ENCODE measurements around the gene C1orf226.

C1orf226 gene

GRCh38 chr1:162366149-162366548, 15.4 kb upstream of the C1orf226 start:
- DNase-seq (ENCODE audit: low read depth in 2 of 2): no peak

DNA sequence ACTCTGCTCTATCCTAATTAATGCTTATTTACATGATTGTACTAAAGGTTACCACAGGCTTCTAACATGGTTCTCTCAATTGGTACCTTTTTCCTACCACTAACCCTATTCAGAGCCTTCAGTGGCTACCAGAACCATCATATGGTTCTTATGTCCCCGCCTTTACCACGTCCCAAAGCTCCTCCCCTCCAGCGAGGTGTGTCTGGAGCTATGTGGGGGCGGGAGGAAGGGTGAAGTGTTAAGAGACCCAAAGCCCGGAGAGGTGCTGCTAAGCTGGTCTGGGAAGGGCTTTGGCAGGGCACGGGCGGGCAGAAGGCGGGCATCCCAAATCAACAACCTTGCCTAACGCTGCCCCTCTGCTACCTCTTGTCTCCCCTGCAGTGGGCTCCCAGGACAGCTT, 14.9 kb upstream of the C1orf226 start:
- no peak for DNase-seq (ENCODE audit: low read depth in 2 of 2)

GRCh38 chr1:162367073-162367472, 14.5 kb upstream of the C1orf226 start:
- DNase-seq (ENCODE audit: low read depth in 2 of 2): no peak

- DNase-seq (ENCODE audit: low read depth in 2 of 2): no peak
These were observed 13.8 kb upstream of the C1orf226 start for GRCh38 chr1:162367772-162368171.

GRCh38 chr1:162368451-162368850, 13.1 kb upstream of the C1orf226 start:
- DNase-seq (ENCODE audit: low read depth in 2 of 2): no peak

DNA sequence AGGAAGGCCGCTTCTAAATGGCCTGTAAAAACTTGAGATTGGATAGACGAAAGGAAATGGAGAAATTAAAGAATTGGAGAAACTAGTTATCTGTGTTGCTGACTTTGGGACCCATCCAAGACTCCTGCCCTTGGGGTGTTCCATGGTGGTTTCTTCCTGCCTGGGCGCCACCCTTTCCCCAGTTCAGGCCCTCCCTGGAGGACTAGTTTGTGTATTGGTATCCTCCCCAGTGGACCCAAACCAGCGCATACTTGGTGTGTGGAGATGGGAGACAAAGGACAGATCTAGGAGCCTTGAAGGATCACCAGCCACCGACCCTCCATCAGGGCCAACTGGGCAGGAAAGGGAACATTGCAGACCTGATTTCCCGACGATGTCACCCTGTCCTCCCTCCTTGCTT, 12.0 kb upstream of the C1orf226 start:
- DNase-seq (ENCODE audit: low read depth in 2 of 2): no peak

DNA sequence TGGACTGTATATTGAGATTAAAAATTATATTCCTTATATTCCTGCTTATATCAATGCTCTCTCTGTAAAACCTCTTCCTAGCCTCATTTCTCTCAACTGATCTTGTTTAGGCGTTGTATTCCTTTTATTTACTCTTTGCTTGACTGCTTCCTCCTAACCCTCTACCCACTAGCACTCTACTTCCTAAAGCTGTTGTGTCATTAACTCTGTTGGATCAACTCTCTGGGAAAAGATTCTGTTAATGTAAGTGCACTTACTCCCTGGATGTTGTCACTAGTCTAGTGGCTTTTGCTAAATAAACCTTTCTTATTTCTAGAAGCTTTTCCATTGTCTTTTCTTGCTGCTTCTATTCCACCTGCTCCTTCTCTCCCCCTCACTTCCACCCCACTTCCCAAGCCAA, 11.4 kb upstream of the C1orf226 start:
- DNase-seq (ENCODE audit: low read depth in 2 of 2): no peak

DNA sequence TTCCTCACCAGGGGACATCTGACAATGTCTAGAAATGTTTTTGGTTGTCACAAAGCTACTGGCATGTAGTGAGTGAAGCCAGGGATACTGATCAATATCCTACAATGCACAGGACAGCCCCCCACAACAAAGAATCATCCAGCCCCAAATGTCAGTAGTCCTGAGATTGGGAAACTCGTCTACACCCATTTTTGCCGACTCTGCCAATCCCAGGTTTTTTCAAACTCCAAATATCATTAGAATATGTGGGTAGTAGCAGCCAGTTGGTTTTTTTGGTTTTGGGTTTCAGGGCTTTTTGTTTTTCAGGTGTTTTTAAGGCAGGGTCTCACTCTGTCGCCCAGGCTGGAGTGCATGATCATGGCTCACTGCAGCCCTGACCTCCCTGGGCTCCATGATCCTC, 10.8 kb upstream of the C1orf226 start:
- DNase-seq (ENCODE audit: low read depth in 2 of 2): no peak

GRCh38 chr1:162371611-162372010, 9.9 kb upstream of the C1orf226 start:
- DNase-seq (ENCODE audit: low read depth in 2 of 2): no peak

DNA sequence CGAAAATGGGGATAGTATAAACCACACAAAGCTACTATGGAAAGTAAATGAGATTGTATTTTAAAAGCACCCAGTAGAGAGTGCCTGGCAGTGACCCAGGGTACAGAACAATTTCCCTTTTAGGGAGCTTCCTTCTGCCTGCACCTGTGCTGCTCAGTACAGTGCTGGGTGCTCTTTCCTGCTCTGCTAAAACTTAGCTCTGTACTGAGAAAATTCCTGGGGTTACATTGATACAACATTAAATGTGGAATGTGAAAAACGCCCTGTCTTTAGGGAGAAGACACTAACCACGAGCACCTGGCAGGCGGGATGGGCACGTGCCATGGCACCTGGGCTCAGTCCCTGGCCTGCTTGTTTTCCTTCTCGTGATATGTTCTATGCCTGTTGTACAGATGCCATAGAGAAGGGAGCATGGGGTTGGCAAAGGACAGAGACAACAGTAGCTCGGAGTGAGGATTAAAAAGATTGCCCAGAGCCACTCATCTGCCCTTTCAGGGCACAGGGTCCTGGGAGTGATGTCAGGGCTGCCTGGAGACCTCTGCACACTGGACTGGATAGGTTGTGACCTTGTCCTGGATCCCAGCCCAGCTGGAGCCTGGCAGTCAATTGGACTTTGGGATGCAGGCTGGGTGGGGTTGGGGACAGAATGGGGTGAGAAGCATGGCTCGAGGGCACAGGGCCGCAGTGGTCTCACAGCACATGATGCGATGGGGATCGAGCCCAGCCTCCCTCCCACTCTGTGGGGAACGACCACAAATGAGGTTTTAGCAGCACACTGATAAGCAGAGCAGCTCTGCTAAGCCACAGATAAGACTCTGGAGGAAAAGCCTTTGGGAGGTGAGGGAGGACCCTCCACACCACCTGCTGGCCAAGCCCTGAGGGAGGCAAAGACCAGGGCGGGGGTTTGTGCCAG, 9.1 kb upstream of the C1orf226 start:
- DNase-seq (ENCODE audit: low read depth in 2 of 2): no peak

GRCh38 chr1:162373072-162373427, 8.5 kb upstream of the C1orf226 start:
- no peak for DNase-seq (ENCODE audit: low read depth in 2 of 2)

- no peak for DNase-seq (ENCODE audit: low read depth in 2 of 2)
These were observed 7.8 kb upstream of the C1orf226 start for GRCh38 chr1:162373541-162374260.

- no peak for DNase-seq (ENCODE audit: low read depth in 2 of 2)
These were observed 7.1 kb upstream of the C1orf226 start for GRCh38 chr1:162374406-162374805.

- DNase-seq (ENCODE audit: low read depth in 2 of 2): no peak
These were observed 6.1 kb upstream of the C1orf226 start for GRCh38 chr1:162375463-162375862.

GRCh38 chr1:162376691-162377090, 4.8 kb upstream of the C1orf226 start, which contains the start of gene SPATA46:
TSS of gene SPATA46 (minus strand) at chr1:162376854. CDS start at chr1:162376790, 64 bp downstream.
- DNase-seq (ENCODE audit: low read depth in 2 of 2): no peak

DNA sequence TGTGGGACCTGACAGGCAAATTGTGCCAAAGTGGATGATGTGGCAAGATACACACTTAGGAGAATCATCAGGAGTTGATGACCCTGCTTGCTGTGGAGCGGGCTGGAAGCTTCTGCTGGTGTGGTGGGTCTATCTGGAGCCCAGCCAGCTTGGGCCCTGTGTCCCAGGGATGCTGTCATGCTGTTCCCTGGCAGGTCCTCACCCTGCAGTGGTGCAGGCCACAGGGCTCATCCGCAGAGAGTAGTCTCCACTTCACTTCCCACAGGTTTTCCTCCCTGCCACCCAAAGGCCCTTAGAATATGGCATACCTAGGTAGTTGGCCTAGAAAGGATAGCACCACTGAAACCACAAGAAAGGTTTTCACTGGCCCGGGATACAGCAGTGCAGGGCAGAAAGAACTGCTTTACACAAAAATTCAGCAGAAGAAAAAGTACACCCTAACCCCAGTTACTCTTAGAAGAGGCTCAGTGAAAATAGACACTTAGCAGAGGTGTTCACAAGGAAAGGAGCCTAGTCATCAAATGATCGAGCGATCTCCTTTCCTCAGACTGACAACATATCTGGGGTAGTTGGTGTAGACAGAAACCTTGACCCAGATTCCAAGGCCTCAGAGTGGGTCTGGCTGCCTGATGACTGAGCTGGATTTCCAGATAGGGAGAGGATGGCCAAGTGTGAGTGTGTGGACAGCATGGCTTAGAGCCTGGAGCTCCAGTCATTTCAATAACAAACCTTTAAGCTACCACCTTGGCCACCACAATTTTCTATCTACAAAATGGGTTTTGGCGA, 1.3 kb upstream of the C1orf226 start:
- DNase-seq (ENCODE audit: low read depth in 2 of 2): no peak

- no peak for DNase-seq (ENCODE audit: low read depth in 2 of 2)
These were observed 618 bp downstream of the C1orf226 start for GRCh38 chr1:162381941-162382750.

GRCh38 chr1:162383091-162383490, 1.6 kb downstream of the C1orf226 start:
- no peak for DNase-seq (ENCODE audit: low read depth in 2 of 2)

DNA sequence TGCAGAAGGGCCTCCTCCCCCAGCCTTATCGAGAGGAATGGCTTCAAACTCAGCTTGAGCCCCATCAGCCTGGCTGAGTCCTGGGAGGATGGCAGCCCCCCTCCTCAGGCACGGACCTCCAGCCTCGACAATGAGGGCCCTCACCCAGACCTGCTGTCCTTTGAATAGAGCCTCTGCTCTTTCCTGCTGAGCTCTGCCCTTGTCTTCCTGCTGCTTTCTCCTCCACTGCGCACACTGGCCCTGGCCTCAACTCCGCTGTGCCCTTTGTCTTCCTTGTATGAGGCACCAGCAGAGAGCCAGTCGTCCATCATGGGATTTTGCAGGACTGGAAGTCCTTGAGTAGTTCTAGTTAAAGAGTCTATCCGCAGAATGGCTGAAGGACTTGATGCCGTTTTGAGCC, 2.0 kb downstream of the C1orf226 start:
- DNase-seq (ENCODE audit: low read depth in 2 of 2): no peak

- DNase-seq (ENCODE audit: low read depth in 2 of 2): no peak
These were observed 2.6 kb downstream of the C1orf226 start for GRCh38 chr1:162384116-162384515.

DNA sequence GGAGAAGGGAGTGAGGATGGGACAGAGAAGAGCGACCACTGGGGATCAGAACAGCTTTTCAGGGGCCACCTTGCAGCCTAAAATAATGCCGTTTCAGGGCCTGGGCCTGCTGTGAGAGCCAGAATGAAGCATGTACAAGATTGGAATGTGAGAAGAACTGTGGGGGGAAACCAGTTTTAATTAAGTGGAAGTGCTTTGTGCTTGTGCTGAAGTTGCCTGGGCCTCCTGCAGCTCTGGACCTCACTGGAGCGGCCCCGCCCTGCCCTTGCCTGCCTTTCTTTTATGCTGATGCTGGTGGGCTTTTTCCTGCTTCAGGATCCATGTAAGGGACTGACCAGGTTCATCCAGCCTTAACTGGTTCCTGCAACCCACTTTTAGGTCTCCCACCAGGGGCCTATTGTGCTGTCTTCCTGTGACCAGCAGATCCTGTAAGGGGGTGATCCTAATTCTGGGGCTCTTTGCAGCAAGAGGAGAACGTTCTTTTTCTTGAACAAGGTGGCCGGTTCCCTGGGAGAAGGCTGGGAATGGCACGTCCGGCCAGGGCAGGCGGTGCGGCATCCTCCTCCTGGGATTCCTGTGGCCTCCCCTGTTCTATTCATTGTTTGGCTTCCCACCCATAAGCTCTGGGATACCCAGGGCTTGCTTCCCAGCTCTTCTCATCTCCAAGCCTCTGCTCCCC, 3.2 kb downstream of the C1orf226 start:
- DNase-seq (ENCODE audit: low read depth in 2 of 2): no peak
